Trophoblast cell (in vitro differentiated cells and primary cell): ENCODE results near the gene SLC39A3.

Experiments
- DNase-seq, 2 donors: peaks; one replicate each; pipeline ENCODE4 v3.0.0-alpha.2; 2016
- H2AFZ ChIP-seq: 2 replicates; pipeline ENCODE4 v1.6.1; 2013; ENCODE audit warnings: low read length, moderate library complexity, mild to moderate bottlenecking; ENCODE audit not compliant: insufficient read depth, poor library complexity
- H2AK5ac ChIP-seq: 2 replicates; pipeline ENCODE4 v1.6.1; 2013; ENCODE audit warnings: mild to moderate bottlenecking, low read length
- H2BK120ac ChIP-seq: 2 replicates; pipeline ENCODE4 v1.6.1; 2013; ENCODE audit warnings: low read length, mild to moderate bottlenecking, moderate library complexity; ENCODE audit not compliant: insufficient read depth, poor library complexity
- H2BK12ac ChIP-seq: 2 replicates; pipeline ENCODE4 v1.6.1; 2013; ENCODE audit warnings: mild to moderate bottlenecking, low read length, moderate library complexity
- H2BK5ac ChIP-seq: 2 replicates; pipeline ENCODE4 v1.6.1; 2013; ENCODE audit warnings: low read length, low read depth, moderate library complexity, mild to moderate bottlenecking; ENCODE audit not compliant: poor library complexity
- H3K14ac ChIP-seq: 2 replicates; pipeline ENCODE4 v1.6.1; 2013; ENCODE audit warnings: mild to moderate bottlenecking, low read length
- H3K18ac ChIP-seq: 2 replicates; pipeline ENCODE4 v1.6.1; 2013; ENCODE audit warnings: mild to moderate bottlenecking, low read length
- H3K23ac ChIP-seq: 2 replicates; pipeline ENCODE4 v1.6.1; 2013; ENCODE audit warnings: low read length
- H3K27ac ChIP-seq: 2 replicates; pipeline ENCODE4 v1.5.1; 2013; ENCODE audit warnings: low read depth, mild to moderate bottlenecking, inconsistent platforms, low read length, moderate library complexity
- H3K27me3 ChIP-seq: 2 replicates; pipeline ENCODE4 v1.6.1; 2013; ENCODE audit warnings: inconsistent platforms, mild to moderate bottlenecking, low read length, moderate library complexity; ENCODE audit not compliant: insufficient read depth
- H3K36me3 ChIP-seq, 2 experiments: 1 replicate in 1 of 2; 2 replicates in 1 of 2; pipeline ENCODE4 v1.6.1; 2013; ENCODE audit warnings: low read length in 2 of 2, mild to moderate bottlenecking in 2 of 2, moderate library complexity in 1 of 2; ENCODE audit not compliant: insufficient read depth in 2 of 2, control insufficient read depth in 1 of 2
- H3K4ac ChIP-seq: 2 replicates; pipeline ENCODE4 v1.6.1; 2013; ENCODE audit warnings: low read depth, mild to moderate bottlenecking, low read length, moderate library complexity
- H3K4me1 ChIP-seq, 2 experiments: 1 replicate in 1 of 2; 2 replicates in 1 of 2; pipeline ENCODE4 v1.6.1; 2013; ENCODE audit warnings: low read length in 2 of 2, mild to moderate bottlenecking in 2 of 2, moderate library complexity in 1 of 2; ENCODE audit not compliant: insufficient read depth in 2 of 2, control insufficient read depth in 1 of 2
- H3K4me2 ChIP-seq: 2 replicates; pipeline ENCODE4 v1.6.1; 2013; ENCODE audit warnings: inconsistent platforms, mild to moderate bottlenecking, low read length, moderate library complexity
- H3K4me3 ChIP-seq: 2 replicates; pipeline ENCODE4 v1.5.1; 2013; ENCODE audit warnings: mild to moderate bottlenecking, low read depth, low read length, inconsistent platforms
- H3K79me1 ChIP-seq: one replicate; pipeline ENCODE4 v1.6.1; 2013; ENCODE audit warnings: low read length
- H3K79me2 ChIP-seq: 2 replicates; pipeline ENCODE4 v1.6.1; 2013; ENCODE audit warnings: low read length, mild to moderate bottlenecking; ENCODE audit not compliant: control insufficient read depth, insufficient read depth, poor library complexity
- H3K9ac ChIP-seq: 2 replicates; pipeline ENCODE4 v1.6.1; 2013; ENCODE audit warnings: mild to moderate bottlenecking, low read length
- H3K9me3 ChIP-seq: 2 replicates; pipeline ENCODE4 v1.6.1; 2013; ENCODE audit warnings: low read depth, mild to moderate bottlenecking, control low read depth, inconsistent platforms, low read length; ENCODE audit not compliant: insufficient read depth
- H4K12ac ChIP-seq: 2 replicates; pipeline ENCODE4 v1.6.1; 2013; ENCODE audit warnings: low read depth, mild to moderate bottlenecking, low read length, moderate library complexity
- H4K8ac ChIP-seq: 2 replicates; pipeline ENCODE4 v1.6.1; 2013; ENCODE audit warnings: low read depth, mild to moderate bottlenecking, low read length, moderate library complexity
- H4K91ac ChIP-seq: one replicate; pipeline ENCODE4 v1.6.1; 2013; ENCODE audit warnings: low read depth, mild to moderate bottlenecking, low read length, moderate library complexity
- WGBS: extraction: QIAGEN DNeasy Blood & Tissue Kit; methylation state at CpG from one replicate; pipeline ENCODE4 v1.1.7; 2013; ENCODE audit warnings: missing lambda C conversion rate; ENCODE audit not compliant: insufficient read length, insufficient coverage; ENCODE audit errors: extremely low coverage; 5-methylcytosine and 5-hydroxymethylcytosine counted together

Gene SLC39A3

DNA sequence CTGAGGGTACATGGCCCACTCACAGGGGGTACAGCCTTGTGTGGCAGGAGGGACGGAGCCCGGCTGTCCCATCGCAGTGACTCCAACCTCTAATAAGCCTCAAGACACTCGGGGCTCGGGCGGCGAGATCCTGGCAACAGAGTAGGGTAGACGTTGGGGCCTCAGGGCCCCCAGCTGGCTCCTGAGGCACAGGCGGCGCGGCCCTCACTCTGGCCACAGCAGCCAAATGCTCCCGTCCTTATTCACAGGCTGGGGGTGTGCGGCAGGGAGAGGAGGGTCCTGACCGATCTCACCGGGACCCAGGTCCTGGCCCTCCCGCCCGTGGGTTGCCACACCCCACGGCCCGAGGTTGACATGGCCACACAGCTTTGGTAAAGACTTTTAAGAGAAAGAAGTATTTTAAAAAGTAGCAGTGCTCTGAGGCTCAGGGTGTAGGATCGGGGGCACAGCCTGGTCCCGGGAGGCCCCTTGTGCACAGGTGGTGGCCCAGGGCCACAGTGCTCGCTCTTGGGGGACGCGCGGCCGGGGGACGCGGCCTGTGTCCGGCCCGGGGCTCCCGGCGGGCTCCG lies 7.6 kb downstream of the SLC39A3 start:
- DNase-seq: no peak
- no peak overlapping the region for H3K4me2 ChIP-seq
- no peak overlapping the region for H3K4ac ChIP-seq
- H3K4me3 ChIP-seq: no peak overlapping the region
- H2AFZ ChIP-seq: no peak overlapping the region
- no peak overlapping the region for H2BK5ac ChIP-seq
- H3K27ac ChIP-seq: no peak overlapping the region
- H3K4me1 ChIP-seq: peaks cover 2 to 6% of the 10 kb centered on the region in 2 experiments
- H3K9ac ChIP-seq: no peak overlapping the region
- no CpG with 5 or more reads among the region's 33 CpGs for WGBS
- no peak overlapping the region for H3K18ac ChIP-seq
- H2AK5ac ChIP-seq: no peak overlapping the region
- no peak overlapping the region for H2BK120ac ChIP-seq
- H3K23ac ChIP-seq: no peak overlapping the region
- H4K12ac ChIP-seq: no peak overlapping the region
- H4K91ac ChIP-seq: no peak overlapping the region
- no peak overlapping the region for H4K8ac ChIP-seq
- no peaks in the 10 kb centered on the region for H3K79me2 ChIP-seq
- H3K14ac ChIP-seq: no peak overlapping the region
- H2BK12ac ChIP-seq: no peak overlapping the region
- H3K9me3 ChIP-seq: peaks cover 11% of the 10 kb centered on the region
- peaks cover 50% of the 10 kb centered on the region in 2 experiments for H3K36me3 ChIP-seq
- H3K79me1 ChIP-seq: no peaks in the 10 kb centered on the region
- no peaks in the 10 kb centered on the region for H3K27me3 ChIP-seq

DNA sequence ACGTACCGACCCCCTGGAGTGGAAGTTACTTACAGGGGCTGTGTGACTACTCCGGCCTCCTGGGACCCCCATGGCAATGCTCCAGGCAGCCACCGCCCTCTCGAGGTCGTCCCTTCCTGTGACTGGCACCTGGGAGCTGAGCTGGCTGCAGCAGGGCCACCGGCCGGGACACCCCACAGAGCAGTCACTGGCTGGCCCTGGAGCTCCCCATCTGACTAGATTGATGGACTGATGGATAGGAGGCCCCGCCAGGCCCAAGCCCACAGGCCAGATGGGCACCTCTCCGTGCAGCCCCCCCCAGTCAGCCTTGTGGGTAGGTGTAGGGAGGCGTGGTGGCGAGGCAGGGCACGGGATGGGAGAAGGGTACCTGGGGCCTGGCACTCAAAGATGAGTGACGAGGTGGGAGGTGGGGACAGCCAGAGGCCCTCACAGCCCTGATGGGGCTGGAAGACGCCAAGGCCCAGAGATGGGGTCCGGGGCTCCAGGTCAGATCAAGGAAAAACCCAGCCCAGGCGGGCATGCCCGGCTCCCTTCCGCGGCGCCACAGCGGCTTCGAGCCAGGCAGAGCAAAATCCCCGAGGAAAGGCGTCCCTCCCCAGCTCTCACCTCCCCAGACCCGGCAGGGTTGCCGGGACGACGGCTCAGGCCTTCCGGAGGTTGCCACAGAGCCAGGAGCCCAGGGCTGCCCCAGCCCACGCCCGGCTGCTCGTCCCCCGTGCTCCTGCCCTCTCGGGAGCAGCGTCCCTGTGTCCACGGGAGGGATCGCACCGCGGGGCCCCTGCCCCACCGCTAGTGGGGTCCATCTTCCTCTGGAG lies 8.4 kb downstream of the SLC39A3 start:
- H2AFZ ChIP-seq: no peak overlapping the region
- H3K36me3 ChIP-seq: peaks cover 42 to 43% of the 10 kb centered on the region in 2 experiments
- no peaks in the 10 kb centered on the region for H3K27me3 ChIP-seq
- H3K79me2 ChIP-seq: no peaks in the 10 kb centered on the region
- no peak overlapping the region for H4K8ac ChIP-seq
- H3K18ac ChIP-seq: no peak overlapping the region
- no peak overlapping the region for H2BK120ac ChIP-seq
- H3K4me3 ChIP-seq: no peak overlapping the region
- no peak for DNase-seq
- H3K14ac ChIP-seq: no peak overlapping the region
- H4K91ac ChIP-seq: no peak overlapping the region
- H3K4me1 ChIP-seq: peaks cover 4 to 9% of the 10 kb centered on the region in 2 experiments
- peaks cover 6% of the 10 kb centered on the region for H3K9me3 ChIP-seq
- H3K27ac ChIP-seq: no peak overlapping the region
- H3K4me2 ChIP-seq: no peak overlapping the region
- H3K9ac ChIP-seq: no peak overlapping the region
- no peak overlapping the region for H2AK5ac ChIP-seq
- no CpG with 5 or more reads among the region's 41 CpGs for WGBS
- no peak overlapping the region for H4K12ac ChIP-seq
- H3K79me1 ChIP-seq: no peaks in the 10 kb centered on the region
- no peak overlapping the region for H3K23ac ChIP-seq
- no peak overlapping the region for H3K4ac ChIP-seq
- no peak overlapping the region for H2BK12ac ChIP-seq
- H2BK5ac ChIP-seq: no peak overlapping the region

DNA sequence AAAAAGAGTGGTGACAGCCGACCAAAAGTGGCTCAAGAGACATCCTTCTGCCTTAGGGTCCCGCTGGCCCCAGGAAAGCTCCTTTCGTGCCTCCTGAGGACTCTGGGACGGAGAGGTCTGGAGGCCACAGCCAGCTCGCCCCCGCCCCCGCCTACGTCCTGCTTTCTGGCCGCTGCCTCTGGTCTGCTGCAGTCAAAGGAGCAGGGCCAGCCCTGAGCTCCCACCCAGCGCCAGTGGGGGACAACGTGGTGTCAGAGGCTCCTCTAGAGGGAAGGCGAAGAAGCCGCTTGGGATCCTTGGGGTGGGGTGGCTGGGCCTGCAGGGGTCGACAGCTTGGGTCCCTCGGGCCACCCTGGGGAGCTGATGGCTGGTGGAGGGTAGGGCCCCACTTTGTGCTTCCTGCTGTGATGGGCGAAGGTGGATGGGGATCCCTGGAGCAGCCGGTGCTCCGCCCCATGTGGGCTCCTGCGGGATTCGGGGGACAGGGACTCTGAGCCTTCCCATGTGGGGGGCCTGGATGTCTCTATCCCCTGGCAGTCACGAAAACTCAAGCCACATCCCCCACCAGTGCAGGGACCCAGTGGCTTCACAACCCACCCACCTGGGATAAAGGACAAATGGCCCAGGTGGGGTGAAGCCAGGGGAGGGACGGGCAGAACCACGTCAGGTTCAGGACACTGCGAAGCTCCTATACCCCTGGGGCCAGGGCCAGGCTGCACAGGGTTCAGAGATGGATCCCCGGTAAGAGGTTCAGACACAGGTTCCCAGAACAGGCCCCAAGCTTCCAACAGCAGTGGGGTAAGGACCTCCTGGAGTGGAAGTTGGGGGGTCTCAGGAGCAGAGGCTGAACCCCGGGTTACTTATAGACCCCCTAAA lies 9.6 kb downstream of the SLC39A3 start:
- Histone ChIP-seq H3K4me3 (no peak overlapping the region), H3K14ac (no peak overlapping the region), H3K79me1 (no peaks in the 10 kb centered on the region), H2AK5ac (no peak overlapping the region), H3K4me2 (no peak overlapping the region), H4K12ac (no peak overlapping the region), H3K27me3 (no peaks in the 10 kb centered on the region), H3K9ac (no peak overlapping the region), H3K9me3 (no peaks in the 10 kb centered on the region), H2BK120ac (no peak overlapping the region), H2BK5ac (no peak overlapping the region), H2BK12ac (no peak overlapping the region), H3K4ac (no peak overlapping the region), H4K91ac (no peak overlapping the region), H4K8ac (no peak overlapping the region), H3K27ac (no peak overlapping the region), H2AFZ (no peak overlapping the region), H3K4me1 (peaks cover 4 to 9% of the 10 kb centered on the region in 2 experiments), H3K23ac (no peak overlapping the region), H3K79me2 (no peaks in the 10 kb centered on the region), H3K36me3 (peaks cover 30 to 32% of the 10 kb centered on the region in 2 experiments), H3K18ac (no peak overlapping the region)
- WGBS: no CpG with 5 or more reads among the region's 26 CpGs
- no peak for DNase-seq

DNA sequence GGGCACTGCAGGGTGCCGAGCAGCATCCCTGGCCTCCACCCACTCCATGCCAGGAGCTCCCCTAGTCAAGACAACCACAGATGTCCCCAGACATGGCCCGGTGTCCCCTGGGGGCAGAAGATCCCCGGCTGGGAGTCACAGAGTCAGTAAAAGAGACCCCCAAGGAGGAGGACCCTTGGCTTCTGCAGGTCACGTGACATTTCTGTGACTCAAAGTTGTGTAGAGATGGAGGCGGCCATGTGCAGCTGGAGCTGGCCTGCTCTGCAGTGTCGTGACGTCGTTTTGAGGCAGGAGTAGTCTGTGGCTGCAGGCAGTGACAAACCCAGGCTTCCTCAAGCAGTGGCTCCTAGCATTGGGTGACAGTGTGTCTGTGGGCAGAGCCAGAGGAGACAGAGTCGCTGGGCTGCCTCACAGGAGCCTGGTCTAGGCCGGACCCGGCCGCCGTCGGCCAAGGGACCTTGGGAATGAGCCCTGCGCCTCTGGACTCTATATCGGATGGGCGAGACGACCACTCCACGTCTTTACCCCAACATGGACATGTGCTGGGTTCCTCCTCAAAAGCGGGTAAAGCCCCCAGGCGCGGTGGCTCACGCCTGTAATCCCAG lies 10.9 kb downstream of the SLC39A3 start:
- H3K27ac ChIP-seq: no peak overlapping the region
- H3K4ac ChIP-seq: no peak overlapping the region
- no peaks in the 10 kb centered on the region for H3K79me1 ChIP-seq
- no peak overlapping the region for H3K23ac ChIP-seq
- no peak overlapping the region for H4K12ac ChIP-seq
- H3K4me1 ChIP-seq: peaks cover 4 to 9% of the 10 kb centered on the region in 2 experiments
- no peak overlapping the region for H2BK5ac ChIP-seq
- peaks cover 2% of the 10 kb centered on the region for H3K9me3 ChIP-seq
- H3K4me2 ChIP-seq: no peak overlapping the region
- H2AFZ ChIP-seq: no peak overlapping the region
- no peak overlapping the region for H3K14ac ChIP-seq
- H3K4me3 ChIP-seq: no peak overlapping the region
- H3K36me3 ChIP-seq: peaks cover 19 to 20% of the 10 kb centered on the region in 2 experiments
- H3K9ac ChIP-seq: no peak overlapping the region
- H3K18ac ChIP-seq: no peak overlapping the region
- no peak overlapping the region for H2BK12ac ChIP-seq
- H2BK120ac ChIP-seq: no peak overlapping the region
- H2AK5ac ChIP-seq: no peak overlapping the region
- no peak for DNase-seq
- no CpG with 5 or more reads among the region's 23 CpGs for WGBS
- no peaks in the 10 kb centered on the region for H3K79me2 ChIP-seq
- H4K91ac ChIP-seq: no peak overlapping the region
- no peaks in the 10 kb centered on the region for H3K27me3 ChIP-seq
- H4K8ac ChIP-seq: no peak overlapping the region
